Heart right ventricle (tissue), 16 donors: ENCODE results near the gene ATG14. TPM values are rescaled to one million over a fixed set of nuclear protein-coding genes. Genes with fewer than 3 reads are reported as not detected.

Experiments used
- ATAC-seq, 8 donors: fragments of 200-7000 bp; cut with Tn5 transposase; one replicate each; pipeline ENCODE4 v1.9.1; 2020; ENCODE audit warnings: mild to moderate bottlenecking in 8 of 8, moderate library complexity in 8 of 8, moderate number of reproducible peaks in 1 of 8
- DNase-seq, 2 donors: peaks; one replicate each; pipeline ENCODE4 v3.0.0-alpha.2; 2020
- H3K27ac ChIP-seq, 10 donors: fragments of 200-600 bp; sonication (generic) in 2 of 10; one replicate each; pipeline versions ENCODE4 v1.5.0 to v1.8.0; 2020 to 2022; ENCODE audit warnings: mild to moderate bottlenecking in 3 of 10
- H3K27me3 ChIP-seq, 7 donors: fragments of 200-600 bp; one replicate each; pipeline ENCODE4 v1.8.0; 2021 to 2022; ENCODE audit warnings: mild to moderate bottlenecking in 2 of 7
- H3K36me3 ChIP-seq, 9 donors: fragments of 200-600 bp; sonication (generic) in 1 of 9; one replicate each; pipeline versions ENCODE4 v1.5.0 to v1.8.0; 2020 to 2022; ENCODE audit warnings: mild to moderate bottlenecking in 2 of 9
- H3K4me1 ChIP-seq, 9 donors: fragments of 200-600 bp; sonication (generic) in 1 of 9; one replicate each; pipeline versions ENCODE4 v1.5.0 to v1.8.0; 2020 to 2022; ENCODE audit warnings: mild to moderate bottlenecking in 4 of 9
- H3K4me3 ChIP-seq, 10 donors: fragments of 200-600 bp; sonication (generic) in 2 of 10; one replicate each; pipeline versions ENCODE4 v1.5.0 to v1.8.0; 2020 to 2022; ENCODE audit warnings: mild to moderate bottlenecking in 7 of 10, moderate library complexity in 2 of 10
- H3K9me3 ChIP-seq, 11 donors: fragments of 200-600 bp in 10 of 11; sonication (generic) in 2 of 11; one replicate each; pipeline versions ENCODE4 v1.5.0 to v1.8.0; 2013 to 2022; ENCODE audit warnings: mild to moderate bottlenecking in 2 of 11, control low read depth in 1 of 11, moderate library complexity in 1 of 11
- CTCF ChIP-seq, 9 donors: fragments of 200-600 bp; sonication (generic) in 2 of 9; IDR thresholded peaks; one replicate each; pipeline versions ENCODE4 v1.5.0 to v1.8.0; 2021 to 2022; ENCODE audit warnings: antibody characterized with exemption in 9 of 9, mild to moderate bottlenecking in 5 of 9, moderate library complexity in 1 of 9
- WGBS, 2 donors: extraction: QIAGEN DNeasy Blood & Tissue Kit; methylation state at CpG; one replicate each; pipeline ENCODE4 v1.1.7; 2013; ENCODE audit warnings: inconsistent platforms in 1 of 2; 5-methylcytosine and 5-hydroxymethylcytosine counted together
- intact Hi-C, 10 donors: fragments of 100-400 bp; cut with DNase I; formaldehyde crosslinking; loops; one replicate each; pipeline versions ENCODE4 v1.11.1 to v1.14.2; 2022
- polyA plus RNA-seq, 2 donors: library from polyadenylated mRNA; stranded (reverse); fragments of 200-250 nt; gene quantifications; one replicate each; pipeline ENCODE4 v1.2.3, GENCODE V29; 2013
- total RNA-seq, 10 donors: library from RNA; stranded (reverse); fragmentation: NEBNext Ultra II Directional in 3 of 10; extraction: Animal tissue kit (Norgen Biotek cat#: 25700) in 3 of 10; gene quantifications; one replicate each; pipeline versions ENCODE4 v1.2.1 to v1.2.4, GENCODE V29; 2021 to 2023
- donor health status: Arrhythmogenic right ventricular cardiomyopathy.
- donor health status: ischemic (EF 13 %, LVEDD 7.1; RV severe dilation, severe dysfunction).
- donor health status: healthy with polysubstance abuse.
- donor health status: DM: no; HTN: yes; CAD: no.
- donor health status: DM: no; HTN: no; CAD: no.
- donor health status: ischemic (EF 25% LVEDD 6.9; RV normal size, moderate dysfunction).
- donor health status: ischemic (EF 25% LVEDD 5.7; RV mildly dilated, moderate dysfunction).
- donor health status: healthy.
- donor health status: DM: yes; HTN: yes; CAD: no.
- donor health status: Ischemic cardiomyopathy.
- donor health status: ischemic (EF 35%, LVEDD 5.7; RV mildly dilated, moderate dysfunction).
- donor health status: nonischemic (EF 11% LVEDD 7.7; RV severe dilation, severe dysfunction).
- donor health status: DM: yes; HTN: yes; CAD: no.
- donor health status: PGD.
- donor health status: ischemic (EF 29% LVEDD 5.4; RV normal size, mild dysfunction).
- donor health status: nonischemic (EF 23%, LVEDD 6.1; RV moderate dilation, normal function).

Gene ATG14
- total and polyA plus RNA-seq, 12 donors: 3.5 to 21.9 (median 15.3) TPM

GRCh38 chr14:55372423-55372822 lies 39.2 kb downstream of the ATG14 start:
- Histone ChIP-seq H3K4me3 (no peak overlapping the region), H3K27ac (no peak overlapping the region), H3K9me3 (no peaks in the 10 kb centered on the region), H3K4me1 (peaks cover 0 to 9% (median 0%) of the 10 kb centered on the region in 9 donors), H3K27me3 (no peaks in the 10 kb centered on the region), H3K36me3 (peaks cover 0 to 96% (median 37%) of the 10 kb centered on the region in 9 donors)
- intact Hi-C loops: no loop called here
- no peak for DNase-seq
- ATAC-seq: no peak
- 84 to 88% methylated on average over 1 of the region's 1 CpG for WGBS, 2 donors
- no peak for TF ChIP-seq CTCF (IDR thresholded peaks at IDR 0.05)

GRCh38 chr14:55370883-55371455 lies 40.7 kb downstream of the ATG14 start:
- no peak for ATAC-seq
- no peak for TF ChIP-seq CTCF (IDR thresholded peaks at IDR 0.05)
- Histone ChIP-seq H3K4me1 (peaks cover 0 to 9% (median 0%) of the 10 kb centered on the region in 9 donors), H3K27me3 (no peaks in the 10 kb centered on the region), H3K27ac (no peak overlapping the region), H3K36me3 (peaks cover 0 to 96% (median 22%) of the 10 kb centered on the region in 9 donors), H3K9me3 (no peaks in the 10 kb centered on the region), H3K4me3 (no peak overlapping the region)
- no peak for DNase-seq
- intact Hi-C loops: no loop called here
- 84 to 86% methylated on average over 11 of the region's 11 CpGs for WGBS, 2 donors

- ATAC-seq (no peak), DNase-seq (no peak)
- H3K36me3 ChIP-seq: peaks cover 0 to 81% (median 16%) of the 10 kb centered on the region in 9 donors
- H3K27ac ChIP-seq: no peak overlapping the region
- TF ChIP-seq CTCF (IDR thresholded peaks at IDR 0.05): no peak
- no peaks in the 10 kb centered on the region for H3K4me1 ChIP-seq
- no peak overlapping the region for H3K4me3 ChIP-seq
- intact Hi-C loops: no loop called here
- H3K27me3 ChIP-seq: no peaks in the 10 kb centered on the region
- H3K9me3 ChIP-seq: no peaks in the 10 kb centered on the region
- 90 to 93% methylated on average over 3 of the region's 3 CpGs for WGBS, 2 donors
Measured at GRCh38 chr14:55366271-55366670, 45.4 kb downstream of the ATG14 start.

- 97% methylated on average over 2 of the region's 2 CpGs for WGBS, 2 donors
- TF ChIP-seq CTCF (IDR thresholded peaks at IDR 0.05): no peak
- intact Hi-C loops: no loop called here
Measured at GRCh38 chr14:55361190-55361589, 50.4 kb downstream of the ATG14 start.

More at GRCh38 chr14:55361190-55361589, 50.4 kb downstream of the ATG14 start:
- Histone ChIP-seq H3K27me3 (no peaks in the 10 kb centered on the region), H3K4me1 (no peaks in the 10 kb centered on the region), H3K36me3 (peaks cover 0 to 46% (median 9%) of the 10 kb centered on the region in 9 donors), H3K9me3 (no peaks in the 10 kb centered on the region), H3K4me3 (no peak overlapping the region), H3K27ac (no peak overlapping the region)
- no peak for ATAC-seq
- no peak for DNase-seq
